Skeletal muscle satellite cell (primary cell): Measurements from ENCODE around the gene POU4F1. TPM values are rescaled to one million over a fixed set of nuclear protein-coding genes. Genes with fewer than 3 reads are reported as not detected.
A peak's percentile ranks its signal among the peaks of the same experiment; 100 is the strongest.
"Not testable (repeated sequence)": the region's sequence is repeated elsewhere in the genome, so short reads cannot be mapped to it uniquely, and the experiment has no call there.

Experiments used
- H3K27me3 ChIP-seq: 2 replicates; pipeline ENCODE4 v1.7.0; 2013; ENCODE audit warnings: low read length; ENCODE audit not compliant: control insufficient read depth, insufficient read depth
- H3K36me3 ChIP-seq: 2 replicates; pipeline ENCODE4 v1.7.0; 2013; ENCODE audit warnings: mild to moderate bottlenecking, control low read depth, low read length; ENCODE audit not compliant: insufficient read depth
- H3K4me1 ChIP-seq: 2 replicates; pipeline ENCODE4 v1.7.0; 2013; ENCODE audit warnings: low read length; ENCODE audit not compliant: control insufficient read depth, insufficient read depth
- H3K4me2 ChIP-seq: 2 replicates; pipeline ENCODE4 v1.7.0; 2013; ENCODE audit warnings: mild to moderate bottlenecking, low read length
- H3K4me3 ChIP-seq: 2 replicates; pipeline ENCODE4 v1.7.0; 2013; ENCODE audit warnings: low read length
- H3K9ac ChIP-seq: 2 replicates; pipeline ENCODE4 v1.7.0; 2013; ENCODE audit warnings: mild to moderate bottlenecking, low read depth, low read length, moderate library complexity
- H3K9me3 ChIP-seq: replicated peaks from 2 replicates; pipeline ENCODE4 v1.7.0; 2013; ENCODE audit warnings: mild to moderate bottlenecking, control low read depth, low read length
- total RNA-seq: library from RNA; depleted of rRNA; stranded (reverse); fragments of >200 nt; gene quantifications from 2 replicates; pipeline ENCODE4 v1.2.3, GENCODE V29; 2012; rRNA removed

POU4F1 gene
- total RNA-seq: under 0.01 TPM in 1 of 2 replicates, not detected in the other

- H3K27me3 ChIP-seq: peaks cover 56% of the 10 kb centered on the region
- H3K9ac ChIP-seq: peak within 1 kb of the TSS; percentile 57
- no peaks in the 10 kb centered on the region for H3K9me3 ChIP-seq
- H3K4me1 ChIP-seq: peaks cover 16% of the 10 kb centered on the region
- peak within 1 kb of the TSS; percentile 97 for H3K4me2 ChIP-seq
- peak within 1 kb of the TSS; percentile 77 for H3K4me3 ChIP-seq
- H3K36me3 ChIP-seq: no peaks in the 10 kb centered on the region
Observed at GRCh38 chr13:78603240-78603957, at the start of gene POU4F1. Gene POU4F1, minus strand, starts transcription at chr13:78603552. Its CDS starts 226 bp downstream, at chr13:78603326.

- peaks cover 5% of the 10 kb centered on the region for H3K4me1 ChIP-seq
- no peaks in the 10 kb centered on the region for H3K9me3 ChIP-seq
- no peak overlapping the region for H3K4me3 ChIP-seq
- no peak overlapping the region for H3K4me2 ChIP-seq
- H3K36me3 ChIP-seq: peaks cover 4% of the 10 kb centered on the region
- H3K9ac ChIP-seq: no peak overlapping the region
- H3K27me3 ChIP-seq: no peaks in the 10 kb centered on the region
Observed at GRCh38 chr13:78652651-78653050, 49.3 kb upstream of the POU4F1 start.

- Histone ChIP-seq H3K4me2 (no peak overlapping the region), H3K27me3 (no peaks in the 10 kb centered on the region), H3K4me1 (no peaks in the 10 kb centered on the region), H3K4me3 (no peak overlapping the region), H3K9me3 (no peaks in the 10 kb centered on the region), H3K9ac (no peak overlapping the region), H3K36me3 (peaks cover under 1% of the 10 kb centered on the region)
Observed at GRCh38 chr13:78650717-78651083, 47.3 kb upstream of the POU4F1 start.

GRCh38 chr13:78649997-78650716 lies 46.8 kb upstream of the POU4F1 start:
- no peaks in the 10 kb centered on the region for H3K9me3 ChIP-seq
- no peak overlapping the region for H3K4me3 ChIP-seq
- H3K4me2 ChIP-seq: no peak overlapping the region
- H3K9ac ChIP-seq: no peak overlapping the region
- no peaks in the 10 kb centered on the region for H3K4me1 ChIP-seq
- no peaks in the 10 kb centered on the region for H3K36me3 ChIP-seq
- H3K27me3 ChIP-seq: no peaks in the 10 kb centered on the region

GRCh38 chr13:78647109-78647678 lies 43.8 kb upstream of the POU4F1 start:
- not testable (repeated sequence) for H3K4me3 ChIP-seq, H3K4me1 ChIP-seq, H3K36me3 ChIP-seq, H3K9me3 ChIP-seq, H3K9ac ChIP-seq, H3K4me2 ChIP-seq, H3K27me3 ChIP-seq

GRCh38 chr13:78638216-78638615 lies 34.9 kb upstream of the POU4F1 start:
- Histone ChIP-seq H3K4me3 (no peak overlapping the region), H3K27me3 (no peaks in the 10 kb centered on the region), H3K4me1 (no peaks in the 10 kb centered on the region), H3K4me2 (no peak overlapping the region), H3K9me3 (no peaks in the 10 kb centered on the region), H3K9ac (no peak overlapping the region), H3K36me3 (peaks cover 29% of the 10 kb centered on the region)

- Histone ChIP-seq H3K9me3 (no peaks in the 10 kb centered on the region), H3K9ac (no peak overlapping the region), H3K4me1 (no peaks in the 10 kb centered on the region), H3K27me3 (no peaks in the 10 kb centered on the region), H3K4me2 (no peak overlapping the region), H3K36me3 (peaks cover 40% of the 10 kb centered on the region), H3K4me3 (no peak overlapping the region)
Observed at GRCh38 chr13:78636495-78636894, 33.1 kb upstream of the POU4F1 start.

- Histone ChIP-seq H3K4me3 (no peak overlapping the region), H3K9me3 (no peaks in the 10 kb centered on the region), H3K27me3 (no peaks in the 10 kb centered on the region), H3K36me3 (peaks cover 34% of the 10 kb centered on the region), H3K9ac (no peak overlapping the region), H3K4me2 (no peak overlapping the region), H3K4me1 (no peaks in the 10 kb centered on the region)
Observed at GRCh38 chr13:78632996-78633395, 29.6 kb upstream of the POU4F1 start.

- no peak overlapping the region for H3K9ac ChIP-seq
- H3K27me3 ChIP-seq: no peaks in the 10 kb centered on the region
- peaks cover 26% of the 10 kb centered on the region for H3K36me3 ChIP-seq
- no peak overlapping the region for H3K4me2 ChIP-seq
- H3K4me1 ChIP-seq: no peaks in the 10 kb centered on the region
- H3K4me3 ChIP-seq: no peak overlapping the region
- no peaks in the 10 kb centered on the region for H3K9me3 ChIP-seq
Observed at GRCh38 chr13:78631077-78631476, 27.7 kb upstream of the POU4F1 start.

- Histone ChIP-seq H3K36me3 (peaks cover 26% of the 10 kb centered on the region), H3K9me3 (no peaks in the 10 kb centered on the region)
Observed at GRCh38 chr13:78630511-78630910, 27.2 kb upstream of the POU4F1 start.

GRCh38 chr13:78625384-78625783 lies 22.0 kb upstream of the POU4F1 start:
- H3K9me3 ChIP-seq: no peaks in the 10 kb centered on the region
- no peak overlapping the region for H3K9ac ChIP-seq
- no peaks in the 10 kb centered on the region for H3K27me3 ChIP-seq
- H3K36me3 ChIP-seq: peaks cover 13% of the 10 kb centered on the region
- H3K4me1 ChIP-seq: no peaks in the 10 kb centered on the region
- H3K4me3 ChIP-seq: no peak overlapping the region
- H3K4me2 ChIP-seq: no peak overlapping the region

More at GRCh38 chr13:78630511-78630910, 27.2 kb upstream of the POU4F1 start:
- no peaks in the 10 kb centered on the region for H3K27me3 ChIP-seq
- H3K9ac ChIP-seq: no peak overlapping the region
- no peaks in the 10 kb centered on the region for H3K4me1 ChIP-seq
- no peak overlapping the region for H3K4me2 ChIP-seq
- no peak overlapping the region for H3K4me3 ChIP-seq
